ENCODE data around the gene CCDC71.

Gene CCDC71

GRCh38 chr3:49166752-49167556, 823 bp upstream of the CCDC71 start:
- DNase-seq, result no peak

- no peak for DNase-seq
Observed at GRCh38 chr3:49164983-49165720, 979 bp downstream of the CCDC71 start.

GRCh38 chr3:49163609-49164008, 2.5 kb downstream of the CCDC71 start:
- DNase-seq, result no peak

- no peak for DNase-seq
Observed at GRCh38 chr3:49162751-49163419, 3.2 kb downstream of the CCDC71 start.

GRCh38 chr3:49161808-49162530, 4.2 kb downstream of the CCDC71 start:
- DNase-seq, result no peak

- DNase-seq, result no peak
Observed at GRCh38 chr3:49161197-49161596, 4.9 kb downstream of the CCDC71 start.

GRCh38 chr3:49158792-49159191, 7.3 kb downstream of the CCDC71 start:
- DNase-seq, result no peak

- peak; percentile 61 for DNase-seq
Observed at GRCh38 chr3:49158103-49158709, 7.9 kb downstream of the CCDC71 start.

- no peak for DNase-seq
Observed at GRCh38 chr3:49157289-49157688, 8.8 kb downstream of the CCDC71 start.

- no peak for DNase-seq
Observed at GRCh38 chr3:49153349-49153912, 12.7 kb downstream of the CCDC71 start.

GRCh38 chr3:49151610-49152009, 14.5 kb downstream of the CCDC71 start:
- DNase-seq, result no peak

GRCh38 chr3:49148159-49148558, 18.0 kb downstream of the CCDC71 start:
- DNase-seq, result no peak

- no peak for DNase-seq
Observed at GRCh38 chr3:49140080-49140479, 26.1 kb downstream of the CCDC71 start.

- no peak for DNase-seq
Observed at GRCh38 chr3:49135499-49135898, 30.6 kb downstream of the CCDC71 start.

GRCh38 chr3:49134471-49135265, 31.5 kb downstream of the CCDC71 start:
- DNase-seq, result no peak

GRCh38 chr3:49133226-49133951, 32.7 kb downstream of the CCDC71 start:
- no peak for DNase-seq

GRCh38 chr3:49132437-49133225, 33.5 kb downstream of the CCDC71 start, which contains the start of gene LAMB2:
Gene LAMB2 (minus strand): TSS chr3:49133050. CDS start chr3:49132867, 183 bp downstream.
- no peak for DNase-seq

GRCh38 chr3:49132073-49132436, 34.1 kb downstream of the CCDC71 start:
- DNase-seq, result no peak

GRCh38 chr3:49131576-49131975, 34.6 kb downstream of the CCDC71 start:
- no peak for DNase-seq

- DNase-seq, result no peak
Observed at GRCh38 chr3:49131040-49131439, 35.1 kb downstream of the CCDC71 start.

Data from stimulated activated CD4-positive, alpha-beta T cell treated with anti-CD3 and anti-CD28 coated beads, Interleukin-4, amount 100 ng/mL, for 24 hours (primary cell).